Liver (tissue), 3 donors: Measurements from ENCODE around the gene AATF.

Experiments used
- CTCF ChIP-seq: fragments of 150-350 bp; IDR thresholded peaks from 2 replicates; pipeline ENCODE4 v1.5.1; 2017; ENCODE audit warnings: improper control_type of control experiment, low read depth, low read length; ENCODE audit not compliant: missing input control
- FOXA1 ChIP-seq: IDR thresholded peaks from 2 replicates; pipeline ENCODE4 v1.6.1; 2016; ENCODE audit warnings: antibody characterized with exemption
- GABPA ChIP-seq, 2 donors: IDR thresholded peaks in 1 of 2; conservative IDR thresholded peaks in 1 of 2; 2 replicates each; pipeline ENCODE4 v1.6.1; 2016; ENCODE audit warnings: antibody characterized with exemption in 2 of 2, mild to moderate bottlenecking in 1 of 2, moderate library complexity in 1 of 2
- HNF4A ChIP-seq, 2 donors: conservative IDR thresholded peaks; 2 replicates each; pipeline ENCODE4 v1.6.1; 2016; ENCODE audit warnings: antibody characterized with exemption in 2 of 2, mild to moderate bottlenecking in 2 of 2
- JUND ChIP-seq, 2 donors: IDR thresholded peaks; 2 replicates each; pipeline ENCODE4 v1.6.1; 2016; ENCODE audit warnings: antibody characterized with exemption in 2 of 2
- RAD21 ChIP-seq, 2 donors: IDR thresholded peaks; 2 replicates each; pipeline ENCODE4 v1.6.1; 2016; ENCODE audit warnings: antibody characterized with exemption in 2 of 2, mild to moderate bottlenecking in 2 of 2
- REST ChIP-seq: IDR thresholded peaks from 2 replicates; pipeline ENCODE4 v1.6.1; 2016; ENCODE audit warnings: antibody characterized with exemption, mild to moderate bottlenecking
- RXRA ChIP-seq, 2 donors: IDR thresholded peaks; 2 replicates each; pipeline ENCODE4 v1.6.1; 2017 to 2018; ENCODE audit warnings: antibody characterized with exemption in 2 of 2, mild to moderate bottlenecking in 1 of 2
- SP1 ChIP-seq: IDR thresholded peaks from 2 replicates; pipeline ENCODE4 v1.6.1; 2018; ENCODE audit warnings: antibody characterized with exemption, mild to moderate bottlenecking
- YY1 ChIP-seq: IDR thresholded peaks from 2 replicates; pipeline ENCODE4 v1.6.1; 2016; ENCODE audit warnings: antibody characterized with exemption, mild to moderate bottlenecking
- TF ChIP-seq, protein P1 (sequence below): IDR thresholded peaks from 2 replicates; pipeline ENCODE4 v1.6.1; 2016; ENCODE audit warnings: antibody characterized with exemption
- TF ChIP-seq, protein P2 (sequence below): IDR thresholded peaks from 2 replicates; pipeline ENCODE4 v1.6.1; 2016; ENCODE audit warnings: antibody characterized with exemption
- donor health status: healthy.
- donor health status: healthy.

DNA sequence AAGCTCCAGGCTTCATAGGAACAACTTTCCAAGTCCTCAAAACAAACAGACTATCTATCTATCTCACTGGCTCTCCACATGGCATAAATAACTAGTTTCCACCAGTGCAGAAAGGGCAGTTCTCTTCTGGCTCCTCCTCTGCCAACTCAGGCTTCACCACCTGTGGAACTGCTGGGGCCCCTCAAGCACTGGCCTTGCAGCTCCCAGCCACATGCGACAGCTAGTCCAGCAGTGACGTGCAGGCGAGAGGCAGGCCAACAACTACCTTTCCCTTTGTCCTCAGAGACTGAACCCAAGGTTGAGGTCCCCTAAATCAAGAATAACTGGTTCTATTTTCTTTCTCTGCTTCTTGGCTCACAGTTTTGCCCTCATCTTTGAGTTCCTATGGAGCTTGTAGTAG is 137.6 kb downstream of the AATF start:
- TF ChIP-seq YY1: no peak
- no peak for TF ChIP-seq CTCF
- TF ChIP-seq, protein P1, sequence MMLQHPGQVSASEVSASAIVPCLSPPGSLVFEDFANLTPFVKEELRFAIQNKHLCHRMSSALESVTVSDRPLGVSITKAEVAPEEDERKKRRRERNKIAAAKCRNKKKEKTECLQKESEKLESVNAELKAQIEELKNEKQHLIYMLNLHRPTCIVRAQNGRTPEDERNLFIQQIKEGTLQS: no peak
- TF ChIP-seq JUND (IDR thresholded peaks at IDR 0.05): no peak
- TF ChIP-seq HNF4A (conservative IDR thresholded peaks at IDR 0.05): no peak
- no peak for TF ChIP-seq RAD21 (IDR thresholded peaks at IDR 0.05)
- TF ChIP-seq SP1: no peak
- no peak for TF ChIP-seq FOXA1
- TF ChIP-seq REST: no peak
- no peak for TF ChIP-seq GABPA (IDR thresholded peaks at IDR 0.05 in 1 of 2, conservative IDR thresholded peaks at IDR 0.05 in 1 of 2)
- no peak for TF ChIP-seq RXRA (IDR thresholded peaks at IDR 0.05)
- TF ChIP-seq, protein P2, sequence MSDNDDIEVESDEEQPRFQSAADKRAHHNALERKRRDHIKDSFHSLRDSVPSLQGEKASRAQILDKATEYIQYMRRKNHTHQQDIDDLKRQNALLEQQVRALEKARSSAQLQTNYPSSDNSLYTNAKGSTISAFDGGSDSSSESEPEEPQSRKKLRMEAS: no peak
